Hepatocyte (in vitro differentiated cells): ENCODE data around the gene TMEM192.

ENCODE experiments used
- CTCF ChIP-seq: fragments of 200-600 bp; sonication (generic); IDR thresholded peaks from 2 replicates; pipeline ENCODE4 v1.5.1; 2016; ENCODE audit warnings: antibody characterized with exemption, mild to moderate bottlenecking; ENCODE audit not compliant: poor library complexity
- EZH2 ChIP-seq: fragments of 200-600 bp; sonication (generic); IDR thresholded peaks from 2 replicates; pipeline ENCODE4 v1.6.1; 2016; ENCODE audit warnings: antibody characterized with exemption, mild to moderate bottlenecking, borderline replicate concordance
- EZH2phosphoT487 ChIP-seq: fragments of 200-600 bp; sonication (generic); IDR thresholded peaks from one replicate; pipeline ENCODE4 v1.6.1; 2018; ENCODE audit warnings: antibody characterized with exemption, mild to moderate bottlenecking, low read depth, moderate library complexity; ENCODE audit not compliant: unreplicated experiment, severe bottlenecking

GRCh38 chr4:165058666-165059065, 54.0 kb downstream of the TMEM192 start:
- TF ChIP-seq CTCF (no peak), EZH2 (no peak), EZH2phosphoT487 (no peak)
